SK-N-SH (cell line): ENCODE results near the gene ZNF526.

ENCODE experiments used
- CTCF ChIP-seq: fragments of 200-600 bp; sonication (generic); IDR thresholded peaks from 2 replicates; pipeline ENCODE4 v1.6.1; 2017; ENCODE audit warnings: antibody characterized with exemption, mild to moderate bottlenecking, moderate library complexity
- EP300 ChIP-seq, 2 experiments: IDR thresholded peaks; 2 replicates each; pipeline versions ENCODE4 v1.4.0 to v1.6.1; 2012; ENCODE audit warnings: borderline replicate concordance in 1 of 2, low read depth in 1 of 2, low read length in 1 of 2
- GABPA ChIP-seq: IDR thresholded peaks from 2 replicates; pipeline ENCODE4 v1.4.0; 2012; ENCODE audit warnings: low read depth, mild to moderate bottlenecking
- IRF3 ChIP-seq: fragments of 150-350 bp; IDR thresholded peaks from 2 replicates; pipeline ENCODE4 v1.6.1; 2016; ENCODE audit warnings: mild to moderate bottlenecking, low read depth, low read length
- PBX3 ChIP-seq: IDR thresholded peaks from 2 replicates; pipeline ENCODE4; 2012
- POLR2AphosphoS5 ChIP-seq: IDR thresholded peaks from 2 replicates; pipeline ENCODE4 v1.6.1; 2012; ENCODE audit warnings: low read depth, low read length
- REST ChIP-seq: IDR thresholded peaks from 2 replicates; pipeline ENCODE4 v1.6.1; 2012; ENCODE audit warnings: mild to moderate bottlenecking, low read depth, low read length, moderate library complexity
- SIN3A ChIP-seq: IDR thresholded peaks from 2 replicates; pipeline ENCODE4 v1.6.1; 2012; ENCODE audit warnings: low read depth, mild to moderate bottlenecking, low read length, moderate library complexity, borderline replicate concordance
- TAF1 ChIP-seq: IDR thresholded peaks from 2 replicates; pipeline ENCODE4 v1.6.1; 2012; ENCODE audit warnings: low read depth, mild to moderate bottlenecking, low read length, moderate library complexity, borderline replicate concordance

- TF ChIP-seq CTCF (no peak), EP300 (IDR thresholded peaks at IDR 0.05; ENCODE audit: borderline replicate concordance in 1 of 2, low read depth in 1 of 2, low read length in 1 of 2) (no peak), GABPA (no peak), REST (no peak), TAF1 (no peak; the same call in 1 of the 2 replicates), PBX3 (no peak), POLR2AphosphoS5 (peak; percentile 43; the same call in 1 of the 2 replicates), SIN3A (no peak), IRF3 (no peak)
Observed at GRCh38 chr19:42255766-42256745, 35.9 kb downstream of the ZNF526 start.
